Hypothalamus (tissue), 51 donors: Measurements from ENCODE around the gene C5.
"Not testable (repeated sequence)": the region's sequence is repeated elsewhere in the genome, so short reads cannot be mapped to it uniquely, and the experiment has no call there.

Source experiments
- DNase-seq, 51 donors: peaks; one replicate each; lab custom pipeline; 2025; lab: John Stamatoyannopoulos, UW

C5 gene

DNA sequence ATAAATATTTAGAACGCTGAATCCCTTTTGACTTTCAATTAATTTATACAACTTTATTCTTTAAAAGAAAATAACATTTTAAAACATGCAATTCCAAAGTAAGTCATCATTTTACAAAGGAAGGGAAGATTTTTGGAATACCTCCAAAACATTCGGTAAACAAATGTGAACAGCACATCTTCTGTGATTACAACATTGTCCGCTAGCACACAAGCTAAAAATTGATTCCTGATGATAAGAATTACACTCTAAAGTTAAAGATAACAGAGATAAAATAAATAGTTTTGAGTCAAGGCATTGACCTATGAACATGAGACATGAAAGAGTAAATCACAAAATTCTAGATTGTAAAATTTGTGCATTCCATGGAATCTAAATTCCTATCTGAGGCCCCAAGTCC is 67.2 kb downstream of the C5 start:
- DNase-seq, result no peak

DNA sequence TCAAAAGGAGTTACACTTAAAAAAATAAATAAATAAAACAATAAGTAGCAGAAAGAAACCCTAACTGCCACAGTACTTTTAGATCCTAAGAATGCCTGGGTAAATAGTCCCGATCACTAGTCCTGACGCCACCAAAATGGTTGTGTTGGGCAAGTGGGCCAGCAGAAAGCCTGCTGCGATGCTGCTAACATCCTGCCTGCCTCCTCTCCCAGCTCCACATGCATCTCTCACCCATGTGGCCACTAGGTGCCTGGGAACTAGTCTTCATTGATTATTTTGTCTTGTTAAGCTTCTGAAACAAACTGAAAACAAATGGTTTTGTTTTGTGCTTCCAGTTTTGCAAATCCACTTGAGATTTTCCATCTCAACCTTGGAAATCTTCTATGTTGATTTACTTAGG is 69.1 kb downstream of the C5 start:
- DNase-seq, result no peak

DNA sequence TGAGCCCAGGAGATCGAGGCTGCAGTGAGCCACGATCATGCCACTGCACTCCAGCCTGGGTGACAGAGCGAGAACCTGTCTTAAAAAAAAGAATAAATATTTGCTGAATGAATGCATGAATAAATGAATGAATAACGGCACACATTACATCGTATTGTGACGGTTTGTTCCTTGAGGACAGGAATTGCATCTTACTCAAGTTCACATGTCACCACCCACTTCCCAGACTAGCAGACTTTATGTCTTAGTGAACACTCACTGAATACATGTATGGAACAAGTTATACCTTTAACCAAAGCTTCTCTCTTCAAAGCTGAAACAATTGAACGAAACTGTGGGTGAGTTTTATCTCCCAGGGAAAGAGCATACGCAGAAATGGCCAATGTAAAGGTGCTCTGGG is 70.3 kb downstream of the C5 start:
- no peak for DNase-seq

DNA sequence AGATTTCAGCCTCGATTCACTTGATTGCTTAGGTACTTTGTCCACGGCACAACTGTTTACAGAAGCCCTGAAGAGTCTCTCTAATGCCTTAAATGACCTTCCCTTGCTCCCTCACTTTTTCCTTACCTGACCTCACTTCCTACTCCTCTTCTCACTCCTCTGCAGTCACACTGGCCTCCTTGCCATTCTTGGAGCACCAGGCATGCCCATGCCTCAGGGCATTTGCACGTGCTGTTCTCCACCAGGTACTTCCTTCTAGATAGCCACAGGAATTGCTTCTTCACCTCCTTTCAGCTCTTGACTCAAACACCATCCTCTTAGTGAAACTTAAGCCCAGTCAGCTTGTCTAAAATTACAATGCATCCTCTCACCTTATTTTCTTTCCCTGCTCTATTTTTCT is 71.1 kb downstream of the C5 start:
- DNase-seq, result no peak

DNA sequence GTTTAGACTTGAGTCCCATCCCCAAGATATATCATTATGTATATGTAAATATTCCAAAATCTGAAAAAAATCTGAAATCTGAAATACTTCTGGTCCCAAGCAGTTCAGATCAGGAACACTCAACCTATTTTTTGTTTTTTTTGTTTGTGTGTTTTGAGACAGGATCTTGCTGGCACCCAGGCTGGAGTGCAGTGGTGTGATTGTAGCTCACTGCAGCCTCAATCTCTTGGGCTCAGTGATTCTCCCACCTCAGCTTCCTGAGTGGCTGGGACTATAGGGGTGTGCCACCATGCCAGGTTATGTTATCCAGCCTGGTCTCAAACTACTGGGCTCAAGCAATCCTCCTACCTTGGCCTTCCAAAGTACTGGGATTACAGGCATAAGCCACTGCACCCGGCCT is 72.8 kb downstream of the C5 start:
- no peak for DNase-seq

DNA sequence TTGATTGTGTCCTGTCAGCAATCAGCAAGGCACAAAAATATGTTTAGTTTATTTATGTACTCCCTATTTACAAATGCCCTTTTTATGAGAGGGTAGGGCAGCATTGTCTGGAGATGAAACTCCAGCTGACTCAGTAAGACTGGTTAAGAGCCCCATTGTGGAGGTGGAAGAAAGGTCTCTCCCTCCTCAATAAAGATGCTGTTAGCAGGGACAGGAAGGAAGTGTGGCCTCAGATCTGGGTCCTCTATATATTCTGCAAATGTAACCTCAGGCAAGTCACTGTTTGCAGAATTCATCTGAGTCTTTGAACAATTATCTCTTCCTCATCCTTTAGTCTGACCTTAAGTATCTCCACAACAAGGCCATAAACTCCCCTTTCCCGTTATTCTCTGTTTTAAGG is 75.2 kb downstream of the C5 start:
- DNase-seq, result no peak

DNA sequence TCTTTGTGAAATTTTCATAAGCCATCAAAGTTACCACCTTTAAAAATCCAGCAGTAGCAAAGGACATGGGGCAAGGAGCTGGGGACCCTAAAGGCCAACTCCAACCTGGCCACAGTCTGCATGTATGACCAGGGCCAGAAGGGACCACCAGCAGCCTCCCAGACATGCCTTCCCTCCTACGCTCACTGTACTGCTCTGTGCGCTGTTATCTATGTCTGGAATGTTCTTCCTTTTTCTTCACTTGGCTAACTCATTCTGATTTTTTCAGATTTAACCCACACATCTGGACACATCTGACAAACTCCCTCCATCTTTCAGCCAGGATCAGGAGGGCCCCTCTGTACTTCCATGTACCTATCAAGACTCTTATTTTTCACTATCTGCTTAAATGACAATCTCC is 75.9 kb downstream of the C5 start:
- DNase-seq, result no peak

DNA sequence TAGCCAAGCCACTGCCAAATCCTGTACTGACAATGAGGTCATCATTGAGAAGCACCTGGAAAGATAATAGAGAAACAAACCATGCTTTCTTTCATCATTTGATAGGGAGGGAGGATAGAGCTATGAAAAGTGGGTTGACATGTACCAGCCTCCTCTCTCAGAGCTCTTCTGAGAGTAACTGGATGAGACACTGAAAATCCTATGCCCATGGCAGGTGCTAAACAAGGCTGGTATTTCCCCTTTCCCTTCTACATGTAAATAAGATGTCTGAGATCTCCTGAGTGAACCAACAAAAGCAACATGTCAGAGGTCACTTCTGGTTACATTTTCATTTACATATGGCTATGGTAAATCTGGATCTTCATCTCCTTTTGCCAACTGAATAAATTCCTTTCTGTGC is 78.1 kb downstream of the C5 start:
- DNase-seq, result no peak

DNA sequence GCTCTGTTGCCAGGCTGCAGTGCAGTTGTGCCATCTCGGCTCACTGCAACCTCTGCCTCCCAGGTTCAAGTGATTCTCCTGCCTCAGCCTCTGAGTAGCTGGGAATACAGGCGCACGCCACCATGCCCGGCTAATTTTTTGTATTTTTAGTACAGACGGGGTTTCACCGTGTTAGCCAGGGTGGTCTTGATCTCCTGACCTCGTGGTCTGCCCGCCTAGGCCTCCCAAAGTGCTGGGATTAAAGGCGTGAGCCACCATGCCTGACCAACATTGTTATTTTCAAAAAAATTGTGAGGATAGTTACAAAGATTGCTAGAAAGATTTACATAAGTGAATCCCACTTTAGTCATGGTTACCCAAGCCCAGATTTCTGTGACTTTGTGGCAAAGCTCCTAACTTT is 78.6 kb downstream of the C5 start:
- not testable (repeated sequence) for DNase-seq

DNA sequence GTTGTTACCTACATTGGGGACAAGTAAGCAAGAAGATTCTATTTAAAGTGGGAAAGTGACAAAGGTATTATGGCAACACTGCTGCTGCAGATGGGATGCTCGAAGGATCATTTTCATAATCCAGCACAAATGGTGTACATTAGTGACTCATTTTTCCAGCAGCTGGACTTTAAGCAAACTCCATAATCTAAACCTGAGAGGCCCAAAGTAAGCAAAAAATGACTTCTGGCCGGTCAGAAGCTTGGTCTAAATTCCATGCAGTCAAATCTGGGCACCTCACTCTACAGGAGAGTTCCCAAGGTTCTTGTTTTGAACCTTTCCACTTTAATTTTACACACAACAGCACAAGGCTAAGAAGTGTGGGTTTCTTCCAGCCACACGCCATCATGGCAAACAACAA is 79.8 kb downstream of the C5 start:
- no peak for DNase-seq

DNA sequence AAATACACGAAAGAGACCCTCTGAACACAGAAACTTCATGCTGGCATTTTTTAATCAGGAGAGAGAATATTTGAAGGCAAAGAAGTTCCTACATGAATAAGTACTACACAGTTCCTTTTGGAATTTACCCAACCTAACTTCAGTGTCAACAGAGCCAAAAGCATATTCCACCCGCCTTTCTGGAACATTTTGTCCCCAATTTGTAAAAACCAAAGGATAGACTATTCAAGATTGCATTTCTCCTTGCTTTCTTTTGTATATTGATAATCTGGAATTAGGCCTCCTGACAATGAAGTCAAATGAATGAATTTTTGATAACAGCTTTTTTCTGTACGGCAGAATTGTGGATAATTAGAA is 84.1 kb downstream of the C5 start:
- DNase-seq, result peak in 2 of 51 donors; percentile 31 to 83

DNA sequence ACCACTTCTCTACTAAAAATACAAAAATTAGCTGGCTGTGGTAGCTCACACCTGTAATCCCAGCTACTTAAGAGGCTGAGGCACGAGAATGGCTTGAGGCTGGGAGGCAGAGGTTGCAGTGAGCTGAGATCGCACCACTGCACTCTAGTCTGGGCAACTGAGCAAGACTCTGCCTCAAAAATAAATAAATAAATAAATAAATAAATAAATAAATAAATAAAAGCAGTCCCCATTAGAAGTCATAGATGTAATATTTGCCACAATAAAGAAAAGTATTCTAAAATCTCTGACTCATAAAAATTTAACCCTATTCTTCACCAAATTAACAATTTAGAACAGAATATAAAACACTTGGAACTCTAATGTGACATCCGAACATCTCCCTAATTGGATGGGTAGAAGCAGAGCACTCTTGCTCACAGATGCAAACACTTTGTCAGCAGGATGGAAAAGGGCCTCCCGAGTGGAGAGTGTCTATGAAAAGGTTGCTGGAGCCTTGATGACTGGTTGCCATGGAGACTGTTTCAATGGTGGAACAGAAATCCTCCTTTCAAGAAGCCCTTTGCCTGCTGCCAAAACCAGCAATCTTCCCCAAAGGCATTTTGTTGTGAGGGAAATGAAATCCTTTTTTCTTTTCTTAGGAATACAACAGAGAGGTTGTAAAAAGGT is 84.6 kb downstream of the C5 start:
- peak in 31 of 51 donors; percentile 2 to 83 (median 34) for DNase-seq

DNA sequence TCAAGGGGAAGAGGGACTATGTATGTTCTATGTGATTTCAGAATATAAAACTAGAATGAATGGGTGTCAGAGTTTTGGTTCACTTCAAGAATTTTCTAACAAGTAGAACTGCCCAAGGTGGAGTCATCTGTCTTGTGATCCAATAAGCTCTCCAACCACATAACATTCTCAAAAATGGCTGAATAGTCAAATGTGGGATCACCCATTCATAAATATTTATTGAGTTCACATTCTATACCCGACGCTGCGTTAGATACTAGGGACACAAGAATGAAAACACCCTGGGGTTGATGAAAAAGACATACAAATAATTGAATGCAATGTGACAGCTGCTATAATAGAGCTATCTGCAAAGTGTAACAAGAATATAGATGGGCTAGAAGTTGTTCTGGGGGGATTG is 88.1 kb downstream of the C5 start:
- no peak for DNase-seq

DNA sequence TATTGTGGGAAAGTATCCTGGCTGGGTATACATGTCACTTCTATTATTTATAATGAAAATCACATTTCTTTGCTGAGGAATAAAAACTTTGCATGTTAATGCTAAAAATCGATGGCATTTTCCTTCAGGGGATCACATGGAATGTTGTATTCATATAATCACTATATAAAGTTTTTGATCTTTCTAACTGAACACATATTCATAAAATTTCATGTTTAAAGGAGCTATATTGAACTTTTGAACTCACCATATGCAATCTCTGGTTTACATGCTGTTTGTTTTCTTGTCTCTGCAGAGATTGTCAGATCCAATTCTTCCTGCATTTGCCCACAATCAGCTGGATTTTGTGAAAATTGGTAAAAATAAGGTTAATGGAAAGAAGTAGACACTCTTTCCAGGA is 90.1 kb downstream of the C5 start:
- DNase-seq, result no peak

DNA sequence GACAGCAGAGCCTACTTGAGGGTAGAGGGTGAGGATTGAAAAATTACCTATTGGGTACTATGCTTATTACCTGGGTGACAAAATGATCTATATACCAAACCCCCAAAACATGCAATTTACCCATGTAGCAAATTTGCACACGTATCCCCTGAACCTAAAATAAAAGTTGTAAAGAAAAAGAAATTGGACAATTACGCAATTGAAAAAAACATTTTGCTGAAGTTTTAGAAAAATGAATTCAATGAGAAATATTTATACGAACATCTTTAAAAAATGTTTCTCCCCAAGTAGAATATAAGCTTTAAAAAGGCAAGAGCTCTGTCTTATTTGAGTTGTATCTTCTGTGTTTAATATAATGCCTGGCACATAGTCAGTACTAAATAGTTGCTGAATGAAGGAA is 93.2 kb downstream of the C5 start:
- DNase-seq, result no peak

DNA sequence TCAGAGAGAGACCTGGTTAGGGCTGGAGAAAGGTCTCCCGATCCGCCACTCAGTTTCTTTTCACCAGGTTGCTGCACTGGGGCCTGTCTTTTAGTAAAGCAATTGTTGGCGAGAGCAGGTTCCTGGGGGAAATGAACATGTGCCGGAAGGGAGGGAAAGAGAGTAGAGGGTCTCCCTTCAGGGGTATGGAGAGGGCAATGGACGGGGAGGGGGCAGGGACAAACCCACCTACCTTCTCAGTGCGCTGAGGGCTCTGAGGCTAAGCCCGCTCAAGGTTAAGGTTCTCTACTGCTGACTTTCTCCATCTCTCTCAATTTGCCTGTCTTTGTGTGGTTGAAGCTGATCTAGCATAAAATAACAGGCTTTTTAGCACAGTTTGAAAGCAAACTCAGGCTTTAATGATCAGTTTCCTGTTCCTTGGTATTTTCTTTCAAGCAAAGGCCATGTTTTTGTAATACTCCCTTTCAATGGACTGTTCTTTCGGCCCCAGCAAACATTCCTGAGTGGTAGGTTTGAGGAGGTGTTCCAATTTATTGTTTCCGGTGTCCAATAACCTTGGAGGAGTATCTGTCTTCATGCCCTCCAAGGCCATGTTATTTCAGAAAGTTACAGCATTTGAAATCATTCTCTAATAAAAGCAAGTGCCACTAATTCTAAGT is 98.0 kb downstream of the C5 start:
- DNase-seq, result no peak

DNA sequence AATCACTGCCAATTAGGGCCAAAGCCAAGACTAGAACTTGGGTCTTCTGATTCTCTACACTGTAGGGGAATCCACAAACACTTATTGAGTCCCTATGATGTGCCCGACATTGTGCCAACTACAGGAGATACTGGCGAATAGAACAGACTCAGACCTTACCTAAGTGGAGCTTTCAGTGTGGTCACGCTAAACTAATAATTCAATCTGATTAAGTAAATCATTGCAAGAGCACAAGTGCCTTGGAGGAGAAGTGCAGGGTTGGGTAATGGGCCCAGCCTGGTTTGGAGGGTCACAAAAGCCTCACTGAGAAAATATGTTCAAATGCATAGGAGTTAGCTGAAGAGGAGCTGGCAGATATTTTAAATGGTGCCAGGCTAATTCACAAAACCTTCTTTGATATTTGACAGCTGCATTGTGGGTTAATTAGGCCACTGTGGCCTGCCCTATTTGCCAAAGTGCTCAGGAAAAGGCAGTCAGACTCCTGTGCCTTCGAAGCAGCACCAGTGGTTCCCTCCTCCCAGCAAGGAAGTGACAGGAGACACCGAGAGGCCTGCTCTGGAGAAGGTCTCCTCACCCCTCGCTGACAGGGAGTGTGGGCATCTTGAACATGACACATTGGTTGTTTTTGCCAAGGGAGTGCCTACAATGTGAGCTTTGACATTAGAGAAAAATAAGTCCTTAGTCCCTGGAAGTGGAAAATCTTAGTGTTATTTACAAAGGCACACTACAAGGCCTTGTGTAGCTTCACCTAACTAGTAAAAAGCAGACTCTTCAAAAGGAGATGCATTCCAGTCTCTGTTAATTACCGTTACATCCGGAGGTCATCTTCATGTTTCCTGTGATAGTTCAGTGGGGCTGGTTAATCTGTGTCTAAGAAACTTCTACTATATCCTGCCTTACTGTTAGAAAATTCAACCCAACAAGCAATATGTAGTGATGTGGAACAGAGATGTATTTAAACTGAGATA is 99.4 kb downstream of the C5 start:
- DNase-seq, result peak in 3 of 51 donors; percentile 14 to 26 (median 15)

DNA sequence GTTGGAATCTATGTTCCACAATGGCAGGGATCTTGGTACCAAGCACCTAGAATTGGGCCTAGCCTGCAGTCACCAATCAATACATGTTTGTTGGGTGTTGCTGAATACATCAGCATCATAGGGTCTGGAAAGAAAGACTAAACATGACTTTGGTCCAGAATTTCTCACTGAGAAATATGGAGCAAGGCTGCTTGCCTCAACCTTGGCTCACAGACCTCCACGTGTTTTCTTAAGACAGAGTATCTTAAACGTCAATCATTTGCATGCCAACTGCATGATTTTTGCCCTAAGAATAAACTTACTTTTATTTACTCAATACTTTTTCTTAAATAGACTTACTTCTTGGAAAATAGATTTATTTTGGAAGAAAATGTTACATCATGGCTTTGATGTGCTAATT is 100.8 kb downstream of the C5 start:
- DNase-seq, result no peak

DNA sequence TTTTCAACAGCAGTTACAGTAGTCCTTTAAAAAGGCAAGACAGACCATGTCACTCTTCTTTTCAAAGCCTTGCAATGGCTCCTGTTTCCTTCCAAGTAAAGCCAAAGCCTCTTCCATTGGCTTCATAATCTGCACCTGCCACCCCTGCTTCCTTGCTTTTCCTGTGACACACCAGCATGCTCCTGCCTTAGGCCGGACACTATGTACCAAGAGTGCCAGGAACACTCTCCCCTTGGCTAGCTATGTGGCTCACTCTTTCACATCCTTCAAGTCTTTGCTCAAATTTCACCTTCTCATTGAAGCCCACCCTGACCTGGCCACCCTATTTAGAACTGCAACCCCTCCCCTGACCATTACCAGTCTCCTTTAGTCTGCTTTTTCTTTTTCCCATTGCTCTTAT is 101.3 kb downstream of the C5 start:
- no peak for DNase-seq

DNA sequence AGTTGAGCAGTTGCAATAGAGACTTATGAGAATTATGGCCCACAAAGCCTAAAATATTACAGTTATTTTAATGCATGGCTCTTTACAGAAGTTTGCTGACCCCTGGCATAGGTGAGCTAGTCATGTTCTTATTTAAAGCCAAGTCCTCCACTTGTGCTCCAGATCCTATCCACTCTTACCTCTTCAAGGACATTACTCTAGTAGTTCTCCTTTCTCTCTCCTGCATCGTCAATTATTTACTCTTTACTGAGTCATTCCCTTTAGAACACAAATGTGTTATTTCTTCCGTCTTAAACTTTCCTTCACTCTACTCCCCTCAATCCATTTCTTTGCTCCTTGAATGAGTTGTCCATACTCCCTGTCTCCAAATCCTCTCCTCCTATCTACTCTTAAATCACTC is 102.9 kb downstream of the C5 start:
- no peak for DNase-seq

DNA sequence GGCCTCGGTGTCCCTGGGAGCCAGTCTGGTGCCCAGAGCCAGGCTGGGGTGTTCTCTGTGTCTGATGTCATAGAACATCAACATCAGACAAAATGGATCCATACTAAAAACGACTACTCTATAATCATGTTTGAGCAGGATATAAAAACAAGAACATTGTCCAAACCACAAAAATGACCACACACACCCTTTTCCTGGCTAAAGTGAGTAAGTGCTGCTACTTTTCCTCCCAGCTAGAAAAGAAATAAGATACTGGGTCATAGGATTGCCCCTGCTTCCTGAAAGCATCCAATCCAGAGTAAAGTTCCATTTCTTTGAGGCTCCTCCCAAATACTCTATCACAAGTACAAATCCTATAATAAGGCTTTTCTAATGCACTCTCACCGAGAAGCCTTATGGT is 103.8 kb downstream of the C5 start:
- no peak for DNase-seq

DNA sequence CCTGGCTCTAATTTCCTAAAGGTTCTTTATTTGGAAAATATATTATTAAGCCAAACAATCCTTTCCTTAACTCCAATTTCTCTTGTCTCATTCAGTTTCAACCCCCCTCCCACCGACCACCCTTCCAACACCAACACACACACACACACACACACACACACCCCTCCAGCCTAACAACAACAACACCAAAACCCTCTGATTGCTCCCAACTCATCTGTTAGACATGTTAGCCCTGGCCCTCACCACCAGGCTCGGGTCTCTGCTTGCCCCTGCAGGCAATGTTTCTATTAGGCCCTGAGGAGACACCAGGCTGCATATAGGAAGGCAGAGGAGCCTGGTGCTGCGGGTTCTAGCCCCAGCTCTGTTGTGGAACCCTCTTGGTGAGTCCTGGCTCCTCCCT is 105.1 kb downstream of the C5 start:
- DNase-seq, result no peak
